Activated naive CD8-positive, alpha-beta T cell treated with anti-CD3 and anti-CD28 coated beads for 36 hours (primary cell): ENCODE results near the gene BRCA2. TPM values are rescaled to one million over a fixed set of nuclear protein-coding genes. Genes with fewer than 3 reads are reported as not detected.
A peak's percentile ranks its signal among the peaks of the same experiment; 100 is the strongest.

Experiments used
- DNase-seq: peaks from one replicate; pipeline ENCODE4 v3.0.0; 2021
- H3K27ac Mint-ChIP-seq: one replicate; pipeline ENCODE4 v1.8.0; 2022; ENCODE audit warnings: mild to moderate bottlenecking, moderate library complexity, mixed read lengths
- H3K27me3 Mint-ChIP-seq: one replicate; pipeline ENCODE4 v1.8.0; 2022; ENCODE audit warnings: mild to moderate bottlenecking, mixed read lengths
- H3K36me3 Mint-ChIP-seq: one replicate; pipeline ENCODE4 v1.8.0; 2021; ENCODE audit warnings: mild to moderate bottlenecking, mixed read lengths
- H3K4me1 Mint-ChIP-seq: one replicate; pipeline ENCODE4 v1.8.0; 2021; ENCODE audit warnings: mixed read lengths
- H3K4me3 Mint-ChIP-seq: one replicate; pipeline ENCODE4 v1.8.0; 2022; ENCODE audit warnings: mild to moderate bottlenecking, moderate library complexity, mixed read lengths
- H3K9me3 Mint-ChIP-seq: one replicate; pipeline ENCODE4 v1.8.0; 2022; ENCODE audit warnings: mixed read lengths
- total RNA-seq, 2 experiments: library from RNA; stranded (reverse); gene quantifications; one replicate each; pipeline ENCODE4 v1.2.3, GENCODE V29; 2021

The BRCA2 gene
- total RNA-seq, 2 experiments from 2014 or later = 27.9 to 29.9 TPM

GRCh38 chr13:32391101-32391619 lies 75.9 kb downstream of the BRCA2 start:
- DNase-seq = no peak
- Mint-ChIP-seq H3K4me3 (no peak overlapping the region), H3K27ac (no peak overlapping the region), H3K9me3 (no peaks in the 10 kb centered on the region), H3K4me1 (peaks cover 21% of the 10 kb centered on the region), H3K27me3 (no peaks in the 10 kb centered on the region), H3K36me3 (peaks cover 14% of the 10 kb centered on the region)

- Mint-ChIP-seq H3K36me3 (peaks cover 16% of the 10 kb centered on the region), H3K4me3 (no peak overlapping the region), H3K9me3 (no peaks in the 10 kb centered on the region), H3K4me1 (peaks cover 1% of the 10 kb centered on the region), H3K27ac (no peak overlapping the region), H3K27me3 (no peaks in the 10 kb centered on the region)
- no peak for DNase-seq
Observed at GRCh38 chr13:32403108-32403507, 87.8 kb downstream of the BRCA2 start.

DNA sequence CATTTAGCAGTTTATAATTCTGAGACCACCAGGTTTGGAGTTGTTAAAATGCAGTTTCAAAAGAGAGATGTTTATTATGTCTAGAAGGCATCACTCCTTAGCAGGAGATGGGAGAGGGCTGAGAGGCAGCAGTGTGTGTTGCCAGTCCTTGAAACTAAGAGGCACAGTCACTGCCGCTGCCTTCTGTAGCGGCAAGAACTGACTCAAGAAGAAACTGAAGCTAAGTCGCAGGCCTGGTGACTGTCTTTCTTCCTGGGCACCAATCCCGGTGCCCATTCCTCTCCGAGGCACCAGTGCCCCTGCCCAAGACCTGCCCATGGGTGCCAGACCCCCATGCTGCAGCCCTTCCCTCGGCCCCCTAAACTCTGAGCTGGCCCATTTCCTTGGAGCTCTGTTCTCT lies 92.5 kb downstream of the BRCA2 start:
- peaks cover 7% of the 10 kb centered on the region for H3K36me3 Mint-ChIP-seq
- peaks cover 10% of the 10 kb centered on the region for H3K4me1 Mint-ChIP-seq
- no peak overlapping the region for H3K27ac Mint-ChIP-seq
- no peak for DNase-seq
- H3K27me3 Mint-ChIP-seq = no peaks in the 10 kb centered on the region
- H3K4me3 Mint-ChIP-seq = no peak overlapping the region
- H3K9me3 Mint-ChIP-seq = no peaks in the 10 kb centered on the region

DNA sequence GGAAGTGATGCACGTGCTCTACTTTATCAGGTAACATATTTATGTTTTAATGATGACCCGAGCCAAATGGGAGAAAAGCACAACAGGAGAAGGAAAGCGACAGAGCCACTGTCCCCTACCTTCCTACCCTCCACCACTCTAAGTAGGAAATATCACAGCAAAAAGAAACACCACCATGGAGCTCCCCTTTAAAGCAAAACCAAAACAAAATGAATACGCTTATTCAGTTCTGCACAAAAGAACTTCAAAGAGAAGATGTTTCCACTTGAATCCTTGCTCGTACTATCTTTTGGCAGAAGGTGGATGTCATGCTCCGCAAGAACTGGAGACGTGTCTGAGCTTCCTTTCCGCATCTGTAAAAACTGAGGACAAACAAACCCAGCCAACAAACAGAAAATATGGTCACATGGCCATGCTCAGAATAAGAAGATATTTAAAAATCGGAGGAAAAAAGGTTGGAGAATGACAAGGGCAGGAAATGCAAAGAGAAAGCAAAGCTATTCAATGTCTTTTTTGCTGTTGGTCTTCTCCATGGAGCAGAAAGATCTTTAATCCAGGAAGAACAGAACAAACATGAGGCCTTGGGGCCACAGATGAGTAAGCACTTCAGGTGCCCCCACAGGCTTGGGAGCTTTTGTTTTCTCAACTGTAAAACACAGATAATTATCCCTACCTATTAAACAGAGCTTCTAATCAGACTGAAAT lies 93.1 kb downstream of the BRCA2 start:
- H3K36me3 Mint-ChIP-seq = peaks cover 7% of the 10 kb centered on the region
- peaks cover 10% of the 10 kb centered on the region for H3K4me1 Mint-ChIP-seq
- H3K27me3 Mint-ChIP-seq = no peaks in the 10 kb centered on the region
- H3K4me3 Mint-ChIP-seq = no peak overlapping the region
- no peaks in the 10 kb centered on the region for H3K9me3 Mint-ChIP-seq
- H3K27ac Mint-ChIP-seq = no peak overlapping the region
- no peak for DNase-seq

DNA sequence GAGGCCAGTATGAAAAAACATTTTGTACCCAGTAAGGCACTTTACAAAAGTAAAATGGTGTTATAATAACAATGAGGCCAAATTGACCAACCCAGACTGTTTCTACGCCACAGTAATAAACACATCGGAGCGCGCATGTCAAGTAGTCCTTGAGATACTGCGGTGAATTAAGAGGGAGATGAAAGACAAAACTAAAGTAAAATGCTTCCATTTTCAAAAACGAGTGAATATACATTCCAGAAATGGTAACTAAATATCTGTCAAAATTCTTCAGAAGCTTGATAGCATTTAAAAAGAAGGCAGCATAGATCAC lies 93.6 kb downstream of the BRCA2 start:
- Mint-ChIP-seq H3K36me3 (peaks cover 7% of the 10 kb centered on the region), H3K4me3 (no peak overlapping the region), H3K4me1 (peaks cover 10% of the 10 kb centered on the region), H3K27me3 (no peaks in the 10 kb centered on the region), H3K9me3 (no peaks in the 10 kb centered on the region), H3K27ac (no peak overlapping the region)
- DNase-seq = no peak

DNA sequence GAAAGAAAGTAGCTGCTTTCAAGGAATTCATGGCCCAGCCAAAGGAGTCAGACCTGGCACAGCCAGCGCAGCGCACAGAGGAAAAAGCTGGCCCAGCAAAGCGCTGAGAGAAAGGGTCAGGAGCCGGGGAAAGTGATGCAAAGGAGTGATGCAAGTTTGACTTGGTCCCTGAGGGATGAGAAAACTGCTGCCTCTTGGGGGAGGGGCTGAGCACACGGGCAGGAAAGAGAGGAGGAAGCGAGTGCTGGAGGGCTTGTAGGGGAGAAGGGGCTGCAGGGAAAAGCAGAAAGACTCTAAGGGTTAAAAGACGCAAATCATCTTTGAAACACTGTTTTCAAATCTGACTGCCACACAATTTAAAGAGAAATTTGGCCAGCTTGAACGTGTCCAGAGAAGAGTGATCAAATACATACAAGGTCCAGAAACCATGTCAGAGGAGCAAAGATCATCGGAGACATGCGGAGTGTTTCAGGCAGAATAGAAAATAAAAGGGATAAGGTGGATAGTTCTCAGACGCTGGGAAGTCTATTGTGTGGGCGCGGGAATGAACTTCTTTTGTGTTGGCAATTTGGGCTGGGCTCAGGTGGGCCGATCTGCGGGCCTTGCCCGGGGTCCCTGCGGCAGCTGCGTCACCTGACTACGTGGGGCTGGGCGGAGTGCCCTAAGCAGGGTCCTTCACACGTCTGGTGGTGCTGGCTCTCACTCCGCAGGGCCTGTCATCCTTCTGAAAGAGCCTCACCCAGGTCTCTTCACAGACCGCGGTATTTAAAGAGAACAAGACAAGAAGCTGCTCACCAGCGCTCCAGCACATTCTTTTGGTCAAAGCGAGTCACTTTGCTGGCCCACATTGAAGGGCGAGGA lies 94.5 kb downstream of the BRCA2 start:
- Mint-ChIP-seq H3K27me3 (no peaks in the 10 kb centered on the region), H3K9me3 (no peaks in the 10 kb centered on the region), H3K36me3 (peaks cover 7% of the 10 kb centered on the region), H3K27ac (no peak overlapping the region), H3K4me1 (peaks cover 10% of the 10 kb centered on the region), H3K4me3 (no peak overlapping the region)
- no peak for DNase-seq

DNA sequence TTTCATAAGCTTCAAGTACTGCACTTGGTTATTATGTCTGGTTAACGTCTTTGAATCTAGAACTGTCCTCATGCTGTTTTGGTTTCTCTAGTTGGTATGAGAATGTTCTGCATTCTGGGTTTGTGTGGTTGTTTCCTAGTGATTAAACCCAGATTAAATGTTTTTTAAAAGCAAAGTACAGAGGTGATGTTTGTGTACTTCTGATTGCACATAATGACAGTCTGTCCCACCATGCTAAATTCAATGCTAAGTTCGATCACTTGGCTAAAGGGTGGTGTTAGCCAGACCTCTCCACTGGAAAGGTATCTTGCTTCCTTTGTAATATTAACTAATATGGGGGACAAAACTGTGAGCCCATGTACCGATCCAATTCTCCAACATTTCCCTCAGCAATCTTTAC lies 98.0 kb downstream of the BRCA2 start:
- H3K4me3 Mint-ChIP-seq = no peak overlapping the region
- DNase-seq = no peak
- no peaks in the 10 kb centered on the region for H3K27me3 Mint-ChIP-seq
- no peak overlapping the region for H3K27ac Mint-ChIP-seq
- H3K36me3 Mint-ChIP-seq = peaks cover 24% of the 10 kb centered on the region
- H3K9me3 Mint-ChIP-seq = no peaks in the 10 kb centered on the region
- H3K4me1 Mint-ChIP-seq = peaks cover 10% of the 10 kb centered on the region

- H3K36me3 Mint-ChIP-seq = peaks cover 32% of the 10 kb centered on the region
- H3K4me3 Mint-ChIP-seq = no peak overlapping the region
- H3K27me3 Mint-ChIP-seq = no peaks in the 10 kb centered on the region
- no peak for DNase-seq
- no peak overlapping the region for H3K27ac Mint-ChIP-seq
- peaks cover 5% of the 10 kb centered on the region for H3K9me3 Mint-ChIP-seq
- H3K4me1 Mint-ChIP-seq = peaks cover 8% of the 10 kb centered on the region
Observed at GRCh38 chr13:32414580-32414979, 99.3 kb downstream of the BRCA2 start.

- DNase-seq = peak; percentile 11
- peaks cover 8% of the 10 kb centered on the region for H3K9me3 Mint-ChIP-seq
- H3K4me3 Mint-ChIP-seq = no peak overlapping the region
- H3K27me3 Mint-ChIP-seq = no peaks in the 10 kb centered on the region
- H3K4me1 Mint-ChIP-seq = peaks cover 4% of the 10 kb centered on the region
- no peak overlapping the region for H3K27ac Mint-ChIP-seq
- H3K36me3 Mint-ChIP-seq = peaks cover 34% of the 10 kb centered on the region
Observed at GRCh38 chr13:32415019-32415418, 99.7 kb downstream of the BRCA2 start.

DNA sequence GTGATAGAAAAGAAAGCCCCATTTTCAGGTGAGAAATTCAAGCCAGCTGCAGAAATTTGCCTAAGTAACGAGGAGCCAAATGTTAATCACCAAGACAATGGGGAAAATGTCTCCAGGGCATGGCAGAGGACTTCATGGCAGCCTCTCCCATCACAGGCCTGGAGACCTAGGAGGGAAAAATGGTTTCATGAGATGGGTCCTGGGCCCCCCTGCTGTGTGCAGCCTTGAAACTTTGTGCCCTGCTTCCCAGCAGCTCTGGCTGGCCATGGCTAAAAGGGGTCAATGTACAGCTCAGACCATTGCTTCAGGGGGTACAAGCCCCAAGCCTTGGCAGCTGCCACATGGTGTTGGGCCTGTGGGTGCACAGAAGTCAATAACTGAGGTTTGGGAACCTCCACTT lies 102.7 kb downstream of the BRCA2 start:
- peaks cover 3% of the 10 kb centered on the region for H3K4me1 Mint-ChIP-seq
- peaks cover 51% of the 10 kb centered on the region for H3K36me3 Mint-ChIP-seq
- no peak for DNase-seq
- H3K9me3 Mint-ChIP-seq = peaks cover 10% of the 10 kb centered on the region
- no peaks in the 10 kb centered on the region for H3K27me3 Mint-ChIP-seq
- no peak overlapping the region for H3K27ac Mint-ChIP-seq
- H3K4me3 Mint-ChIP-seq = no peak overlapping the region

- peaks cover 61% of the 10 kb centered on the region for H3K36me3 Mint-ChIP-seq
- no peak overlapping the region for H3K27ac Mint-ChIP-seq
- peaks cover 10% of the 10 kb centered on the region for H3K9me3 Mint-ChIP-seq
- H3K4me1 Mint-ChIP-seq = peaks cover 10% of the 10 kb centered on the region
- DNase-seq = no peak
- H3K27me3 Mint-ChIP-seq = no peaks in the 10 kb centered on the region
- no peak overlapping the region for H3K4me3 Mint-ChIP-seq
Observed at GRCh38 chr13:32419862-32420261, 104.6 kb downstream of the BRCA2 start.

- H3K27me3 Mint-ChIP-seq = no peaks in the 10 kb centered on the region
- no peak overlapping the region for H3K27ac Mint-ChIP-seq
- H3K4me1 Mint-ChIP-seq = peaks cover 24% of the 10 kb centered on the region
- H3K4me3 Mint-ChIP-seq = no peak overlapping the region
- peaks cover 8% of the 10 kb centered on the region for H3K9me3 Mint-ChIP-seq
- H3K36me3 Mint-ChIP-seq = peaks cover 60% of the 10 kb centered on the region
- no peak for DNase-seq
Observed at GRCh38 chr13:32423592-32423991, 108.3 kb downstream of the BRCA2 start.

- DNase-seq = no peak
- Mint-ChIP-seq H3K36me3 (peaks cover 45% of the 10 kb centered on the region), H3K4me1 (peaks cover 32% of the 10 kb centered on the region), H3K4me3 (peak overlapping the region; percentile 93), H3K27ac (peak overlapping the region; percentile 98), H3K9me3 (peaks cover under 1% of the 10 kb centered on the region), H3K27me3 (no peaks in the 10 kb centered on the region)
Observed at GRCh38 chr13:32425158-32425557, 109.8 kb downstream of the BRCA2 start.

GRCh38 chr13:32426191-32426989 lies 111.1 kb downstream of the BRCA2 start:
- H3K27me3 Mint-ChIP-seq = no peaks in the 10 kb centered on the region
- H3K36me3 Mint-ChIP-seq = peaks cover 37% of the 10 kb centered on the region
- H3K4me1 Mint-ChIP-seq = peaks cover 33% of the 10 kb centered on the region
- DNase-seq = peak; percentile 36
- H3K4me3 Mint-ChIP-seq = peak overlapping the region; percentile 93
- H3K27ac Mint-ChIP-seq = peak overlapping the region; percentile 98
- no peaks in the 10 kb centered on the region for H3K9me3 Mint-ChIP-seq
